Common myeloid progenitor, CD34-positive (primary cell): ENCODE measurements around the gene OR5AU1.

Experiments used
- CTCF ChIA-PET: fragments of 350-600 bp; sonication (Branson Sonifier 250); formaldehyde crosslinking; loops from one replicate; lab custom pipeline; 2021; ENCODE audit warnings: antibody characterized with exemption; lab: Charles Lee
- POLR2A ChIA-PET: fragments of 350-600 bp; sonication (Branson Sonifier 250); formaldehyde crosslinking; loops from one replicate; lab custom pipeline; 2021; ENCODE audit warnings: antibody characterized with exemption; lab: Charles Lee
- DNase-seq, 3 donors: peaks; one replicate each; pipeline versions ENCODE4 v3.0.0 to v3.0.0-alpha.2; 2013
- H3K27ac ChIP-seq, 2 experiments: 1 replicate in 1 of 2; 2 replicates in 1 of 2; pipeline ENCODE4 v1.7.0; 2013; ENCODE audit warnings: inconsistent platforms in 2 of 2, low read length in 2 of 2, mild to moderate bottlenecking in 2 of 2, low read depth in 1 of 2, moderate library complexity in 1 of 2; ENCODE audit not compliant: severe bottlenecking in 2 of 2, insufficient read depth in 1 of 2, poor library complexity in 1 of 2
- H3K27me3 ChIP-seq, 5 experiments: replicated peaks in 2 of 5; 1 replicate in 3 of 5; 2 replicates in 2 of 5; pipeline versions ENCODE4 v1.6.1 to v1.7.0; 2013; ENCODE audit warnings: low read length in 4 of 5, mild to moderate bottlenecking in 2 of 5, moderate library complexity in 2 of 5, inconsistent platforms in 1 of 5; ENCODE audit not compliant: insufficient read depth in 5 of 5, control insufficient read depth in 4 of 5
- H3K36me3 ChIP-seq, 4 experiments: 1 replicate in 2 of 4; 2 replicates in 2 of 4; pipeline versions ENCODE4 v1.6.1 to v1.7.0; 2013; ENCODE audit warnings: low read length in 3 of 4, control low read depth in 1 of 4, mild to moderate bottlenecking in 1 of 4; ENCODE audit not compliant: control insufficient read depth in 4 of 4, insufficient read depth in 4 of 4
- H3K4me1 ChIP-seq, 4 experiments: 1 replicate in 3 of 4; 2 replicates in 1 of 4; pipeline versions ENCODE4 v1.6.1 to v1.7.1; 2013; ENCODE audit warnings: low read length in 3 of 4, mild to moderate bottlenecking in 3 of 4, control low read depth in 1 of 4, inconsistent platforms in 1 of 4, moderate library complexity in 1 of 4; ENCODE audit not compliant: control insufficient read depth in 4 of 4, insufficient read depth in 4 of 4; ENCODE audit errors: control extremely low read depth in 1 of 4
- H3K4me3 ChIP-seq, 7 experiments: 1 replicate in 4 of 7; 2 replicates in 3 of 7; pipeline versions ENCODE4 v1.5.1 to v1.7.0; 2013; ENCODE audit warnings: mild to moderate bottlenecking in 7 of 7, low read length in 6 of 7, moderate library complexity in 6 of 7, inconsistent platforms in 2 of 7, low read depth in 2 of 7, control low read depth in 1 of 7; ENCODE audit not compliant: insufficient read depth in 4 of 7, control insufficient read depth in 1 of 7; ENCODE audit errors: extremely low read depth in 1 of 7
- H3K9me3 ChIP-seq, 5 experiments: 1 replicate in 4 of 5; 2 replicates in 1 of 5; pipeline versions ENCODE4 v1.6.1 to v1.7.1; 2013; ENCODE audit warnings: low read length in 4 of 5, mild to moderate bottlenecking in 2 of 5, inconsistent platforms in 1 of 5, low read depth in 1 of 5, moderate library complexity in 1 of 5; ENCODE audit not compliant: control insufficient read depth in 4 of 5, insufficient read depth in 2 of 5; ENCODE audit errors: control extremely low read depth in 1 of 5
- WGBS: methylation state at CpG from one replicate; pipeline ENCODE4 v1.1.5; 2013; ENCODE audit not compliant: insufficient coverage; 5-methylcytosine and 5-hydroxymethylcytosine counted together

The OR5AU1 gene

DNA sequence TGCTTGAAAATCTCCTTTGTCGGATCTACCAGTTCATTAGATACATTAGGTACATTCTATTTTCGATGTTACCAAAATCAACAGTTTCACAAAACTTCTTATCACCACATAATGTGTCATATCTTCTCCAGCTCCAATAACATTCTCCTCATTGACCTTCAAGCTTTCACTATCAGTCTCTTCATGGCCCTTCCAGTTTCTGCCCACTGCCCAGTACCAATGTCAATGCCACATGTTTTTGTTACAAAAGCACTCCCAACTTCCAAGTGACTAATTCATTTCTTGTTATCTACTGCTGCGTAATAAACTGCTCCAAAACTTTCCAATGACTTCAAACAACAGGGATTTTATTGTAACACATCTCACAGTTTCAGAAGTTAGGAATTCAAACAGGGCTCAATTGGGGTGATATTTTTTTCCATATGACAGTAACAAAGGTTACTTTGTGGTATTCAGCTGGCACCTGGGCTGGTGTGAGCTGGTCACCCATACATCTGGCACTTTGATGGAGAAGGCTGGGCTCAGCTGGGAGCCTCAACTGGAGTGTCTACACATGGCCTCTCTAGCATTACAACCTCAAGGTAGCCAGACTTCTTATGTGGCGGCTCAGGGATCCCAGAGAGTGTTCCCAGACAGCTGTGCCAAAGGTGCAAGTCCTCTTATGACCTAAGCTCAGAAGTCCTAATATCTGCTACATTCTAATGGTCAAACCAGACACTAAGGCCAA, 6.1 kb downstream of the OR5AU1 start:
- 94% methylated on average over 3 of the region's 4 CpGs for WGBS
- H3K4me3 ChIP-seq: no peak overlapping the region
- H3K27ac ChIP-seq: no peak overlapping the region
- H3K27me3 ChIP-seq: no peaks in the 10 kb centered on the region
- no peaks in the 10 kb centered on the region for H3K36me3 ChIP-seq
- no peak for DNase-seq
- H3K9me3 ChIP-seq: peaks cover 0 to 8% (median 3%) of the 10 kb centered on the region in 5 experiments
- H3K4me1 ChIP-seq: no peaks in the 10 kb centered on the region
- POLR2A ChIA-PET: no interaction called here
- CTCF ChIA-PET: no interaction called here

DNA sequence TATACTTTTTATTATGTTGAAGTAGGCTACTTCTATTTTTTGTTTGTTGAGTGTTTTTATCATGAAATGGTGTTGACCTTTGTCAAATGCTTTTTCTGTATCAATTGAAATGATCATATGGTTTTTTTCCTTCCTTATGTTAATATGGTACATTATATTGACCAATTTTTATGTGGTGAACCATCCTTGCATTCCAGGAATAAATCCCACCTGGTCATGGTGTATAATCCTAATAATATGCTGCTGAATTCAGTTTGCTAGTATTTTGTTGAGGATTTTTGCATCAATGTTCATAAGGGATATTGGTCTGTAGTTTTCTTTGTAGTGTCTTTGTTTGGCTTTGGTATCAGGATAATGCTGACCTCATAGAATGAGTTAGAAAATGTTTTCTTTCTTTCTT, 10.4 kb downstream of the OR5AU1 start:
- Histone ChIP-seq H3K4me3 (no peak overlapping the region), H3K27ac (no peak overlapping the region), H3K4me1 (no peaks in the 10 kb centered on the region), H3K27me3 (no peaks in the 10 kb centered on the region), H3K9me3 (peaks cover 0 to 10% (median 3%) of the 10 kb centered on the region in 5 experiments), H3K36me3 (no peaks in the 10 kb centered on the region)
- ChIA-PET CTCF (no interaction called here), POLR2A (no interaction called here)
- DNase-seq: peak in 1 of 3 donors; percentile 4

- Histone ChIP-seq H3K9me3 (peaks cover 0 to 10% (median 3%) of the 10 kb centered on the region in 5 experiments), H3K27me3 (no peaks in the 10 kb centered on the region), H3K4me1 (no peaks in the 10 kb centered on the region), H3K27ac (no peak overlapping the region), H3K4me3 (no peak overlapping the region), H3K36me3 (no peaks in the 10 kb centered on the region)
- WGBS: no CpG with 5 or more reads among the region's 1 CpG
- CTCF ChIA-PET: no interaction called here
- no peak for DNase-seq
- POLR2A ChIA-PET: no interaction called here
Observed at GRCh38 chr14:21142357-21142756, 13.5 kb downstream of the OR5AU1 start.

- H3K27ac ChIP-seq: no peak overlapping the region
- no peaks in the 10 kb centered on the region for H3K9me3 ChIP-seq
- no peak overlapping the region for H3K4me3 ChIP-seq
- peak; percentile 3 to 37 (median 31) for DNase-seq
- H3K4me1 ChIP-seq: no peaks in the 10 kb centered on the region
- ChIA-PET CTCF (interaction anchor here (1.0 to 2.4 kb wide), 7 partner anchors 12 to 69 kb away, joined by 3 to 12 read pairs (median 4); no protein-coding TSS in a partner anchor), POLR2A (no interaction called here)
- no peaks in the 10 kb centered on the region for H3K36me3 ChIP-seq
- WGBS: 38% methylated on average over 1 of the region's 1 CpG
- no peaks in the 10 kb centered on the region for H3K27me3 ChIP-seq
Observed at GRCh38 chr14:21136024-21136423, 19.8 kb downstream of the OR5AU1 start.

GRCh38 chr14:21133901-21134300, 22.0 kb downstream of the OR5AU1 start:
- DNase-seq: no peak
- H3K27ac ChIP-seq: no peak overlapping the region
- CTCF ChIA-PET: interaction anchor here (0.9 to 1.5 kb wide), 2 partner anchors 42 to 65 kb away, joined by 3 read pairs; no protein-coding TSS in a partner anchor
- 71% methylated on average over 1 of the region's 1 CpG for WGBS
- H3K27me3 ChIP-seq: no peaks in the 10 kb centered on the region
- H3K4me1 ChIP-seq: no peaks in the 10 kb centered on the region
- H3K9me3 ChIP-seq: peaks cover 0 to 1% (median 0%) of the 10 kb centered on the region in 5 experiments
- POLR2A ChIA-PET: no interaction called here
- H3K36me3 ChIP-seq: no peaks in the 10 kb centered on the region
- H3K4me3 ChIP-seq: no peak overlapping the region

GRCh38 chr14:21123429-21123828, 32.4 kb downstream of the OR5AU1 start:
- WGBS: no CpG with 5 or more reads among the region's 1 CpG
- Histone ChIP-seq H3K4me1 (no peaks in the 10 kb centered on the region), H3K4me3 (no peak overlapping the region), H3K27ac (no peak overlapping the region), H3K27me3 (no peaks in the 10 kb centered on the region), H3K36me3 (no peaks in the 10 kb centered on the region), H3K9me3 (peaks cover 0 to 1% (median 0%) of the 10 kb centered on the region in 5 experiments)
- ChIA-PET CTCF (interaction anchor here (0.8 to 2.0 kb wide), 7 partner anchors 12 to 63 kb away, joined by 3 to 12 read pairs (median 4); no protein-coding TSS in a partner anchor), POLR2A (no interaction called here)
- no peak for DNase-seq

DNA sequence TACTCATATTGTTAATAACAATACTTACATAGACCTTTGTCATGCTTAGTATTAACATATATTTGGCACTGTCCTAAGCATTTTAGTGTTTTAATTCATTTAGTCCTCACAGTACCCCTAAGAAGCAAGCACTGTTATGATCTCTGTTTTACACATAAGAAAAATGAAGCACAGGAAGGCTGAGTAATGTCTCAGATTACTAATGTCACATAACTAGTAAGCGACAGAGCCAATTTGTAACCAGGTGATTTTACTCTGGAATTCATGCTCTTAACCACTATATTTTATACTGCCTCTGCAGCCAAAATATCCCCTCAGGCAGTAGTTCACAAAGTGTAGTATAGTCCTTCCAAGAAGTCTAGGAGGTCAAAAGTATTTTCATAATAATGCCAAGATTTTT, 34.7 kb downstream of the OR5AU1 start:
- DNase-seq: no peak
- H3K9me3 ChIP-seq: peaks cover 0 to 1% (median 0%) of the 10 kb centered on the region in 5 experiments
- no peaks in the 10 kb centered on the region for H3K4me1 ChIP-seq
- no peak overlapping the region for H3K4me3 ChIP-seq
- POLR2A ChIA-PET: no interaction called here
- H3K27ac ChIP-seq: no peak overlapping the region
- CTCF ChIA-PET: interaction anchor here (0.7 kb wide), 1 partner anchor 421 kb away, joined by 3 read pairs; no protein-coding TSS in a partner anchor
- H3K27me3 ChIP-seq: peaks cover 0 to 2% (median 0%) of the 10 kb centered on the region in 5 experiments
- no CpG with 5 or more reads among the region's 1 CpG for WGBS
- no peaks in the 10 kb centered on the region for H3K36me3 ChIP-seq
